Left lung (tissue), 10 donors: ENCODE results near the gene DOK5. TPM values are rescaled to one million over a fixed set of nuclear protein-coding genes. Genes with fewer than 3 reads are reported as not detected.

ENCODE experiments used
- ATAC-seq: fragments of 200-7000 bp; cut with Tn5 transposase; one replicate; pipeline ENCODE4 v1.9.1; 2020; ENCODE audit warnings: moderate library complexity
- DNase-seq, 4 donors: peaks; one replicate each; pipeline ENCODE4 v3.0.0-alpha.2; 2013 to 2020
- H3K27ac ChIP-seq, 2 donors: fragments of 200-600 bp; sonication (generic) in 1 of 2; one replicate each; pipeline versions ENCODE4 v1.5.0 to v1.8.0; 2020 to 2021
- H3K27me3 ChIP-seq, 2 donors: fragments of 200-600 bp; sonication (generic) in 1 of 2; one replicate each; pipeline versions ENCODE4 v1.5.0 to v1.8.0; 2020 to 2021
- H3K36me3 ChIP-seq, 2 donors: fragments of 200-600 bp; sonication (generic) in 1 of 2; one replicate each; pipeline versions ENCODE4 v1.5.0 to v1.8.0; 2020 to 2021
- H3K4me1 ChIP-seq, 2 donors: fragments of 200-600 bp; one replicate each; pipeline ENCODE4 v1.8.0; 2021
- H3K4me3 ChIP-seq, 2 donors: fragments of 200-600 bp; sonication (generic) in 1 of 2; one replicate each; pipeline versions ENCODE4 v1.5.0 to v1.8.0; 2020 to 2021; ENCODE audit warnings: mild to moderate bottlenecking in 1 of 2
- H3K9me3 ChIP-seq, 2 donors: fragments of 200-600 bp; sonication (generic) in 1 of 2; one replicate each; pipeline versions ENCODE4 v1.5.0 to v1.8.0; 2020 to 2021
- intact Hi-C, 2 donors: fragments of 100-400 bp; cut with DNase I; formaldehyde crosslinking; loops; one replicate each; pipeline versions ENCODE4 v1.11.2 to v1.14.2; 2022
- polyA plus RNA-seq, 6 donors: library from polyadenylated mRNA; unstranded; fragments of 120-200 nt; gene quantifications; one replicate each; pipeline ENCODE4 v1.2.1, GENCODE V29; 2013; ENCODE audit not compliant: insufficient read length in 6 of 6
- total RNA-seq, 2 donors: library from RNA; stranded (reverse); fragmentation: NEBNext Ultra II Directional; extraction: Animal tissue kit (Norgen Biotek cat#: 25700); gene quantifications; one replicate each; pipeline ENCODE4 v1.2.1, GENCODE V29; 2021
- TF ChIP-seq, protein P1 (sequence below), 2 donors: fragments of 200-600 bp; sonication (generic) in 1 of 2; IDR thresholded peaks; one replicate each; pipeline versions ENCODE4 v1.5.0 to v1.8.0; 2021; ENCODE audit warnings: antibody characterized with exemption in 2 of 2
- donor health status: DM: no; HTN: yes; CAD: no.
- donor health status: DM: no; HTN: no; CAD: no.

DOK5 gene
- total and polyA plus RNA-seq, 8 donors: 0.92 to 3.6 (median 2.4) TPM

DNA sequence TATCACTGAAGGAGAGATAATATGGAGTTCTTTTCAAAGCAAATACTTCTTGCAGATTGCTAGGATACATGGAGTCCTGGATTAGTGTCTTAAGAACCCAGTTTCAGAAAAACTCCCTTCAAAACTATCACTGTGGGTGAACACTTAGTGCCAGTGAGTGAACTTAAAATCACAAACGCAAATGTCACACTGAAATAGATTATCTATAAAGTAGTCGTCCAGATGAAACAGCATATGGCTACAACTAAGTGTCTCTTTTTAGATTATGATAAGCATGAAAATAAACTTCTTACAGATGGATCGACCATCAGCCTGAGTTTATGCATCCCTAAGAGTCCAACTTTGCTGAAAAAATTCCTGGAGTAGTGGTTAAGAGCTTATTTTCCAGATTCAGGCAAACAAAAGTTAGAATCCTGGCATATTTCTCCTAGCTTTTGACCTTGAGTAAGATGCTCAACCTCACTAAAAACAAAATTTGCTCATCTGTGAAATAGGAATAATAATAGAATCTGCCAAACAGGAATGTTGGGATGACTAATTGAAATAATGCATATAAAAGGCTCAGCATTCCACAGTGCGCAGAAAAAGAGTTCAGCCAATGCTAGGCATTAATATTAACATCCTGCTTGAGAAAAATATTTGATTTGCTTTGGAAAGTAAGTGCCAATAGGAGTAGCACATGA, 70.4 kb downstream of the DOK5 start:
- Histone ChIP-seq H3K27me3 (no peaks in the 10 kb centered on the region), H3K9me3 (peaks cover 0 to 4% of the 10 kb centered on the region in 2 donors), H3K36me3 (no peaks in the 10 kb centered on the region), H3K4me1 (no peaks in the 10 kb centered on the region), H3K4me3 (no peak overlapping the region), H3K27ac (no peak overlapping the region)
- intact Hi-C loops: no loop called here
- ATAC-seq: no peak
- no peak for DNase-seq
- TF ChIP-seq, protein P1, sequence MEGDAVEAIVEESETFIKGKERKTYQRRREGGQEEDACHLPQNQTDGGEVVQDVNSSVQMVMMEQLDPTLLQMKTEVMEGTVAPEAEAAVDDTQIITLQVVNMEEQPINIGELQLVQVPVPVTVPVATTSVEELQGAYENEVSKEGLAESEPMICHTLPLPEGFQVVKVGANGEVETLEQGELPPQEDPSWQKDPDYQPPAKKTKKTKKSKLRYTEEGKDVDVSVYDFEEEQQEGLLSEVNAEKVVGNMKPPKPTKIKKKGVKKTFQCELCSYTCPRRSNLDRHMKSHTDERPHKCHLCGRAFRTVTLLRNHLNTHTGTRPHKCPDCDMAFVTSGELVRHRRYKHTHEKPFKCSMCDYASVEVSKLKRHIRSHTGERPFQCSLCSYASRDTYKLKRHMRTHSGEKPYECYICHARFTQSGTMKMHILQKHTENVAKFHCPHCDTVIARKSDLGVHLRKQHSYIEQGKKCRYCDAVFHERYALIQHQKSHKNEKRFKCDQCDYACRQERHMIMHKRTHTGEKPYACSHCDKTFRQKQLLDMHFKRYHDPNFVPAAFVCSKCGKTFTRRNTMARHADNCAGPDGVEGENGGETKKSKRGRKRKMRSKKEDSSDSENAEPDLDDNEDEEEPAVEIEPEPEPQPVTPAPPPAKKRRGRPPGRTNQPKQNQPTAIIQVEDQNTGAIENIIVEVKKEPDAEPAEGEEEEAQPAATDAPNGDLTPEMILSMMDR (IDR thresholded peaks at IDR 0.05): no peak

DNA sequence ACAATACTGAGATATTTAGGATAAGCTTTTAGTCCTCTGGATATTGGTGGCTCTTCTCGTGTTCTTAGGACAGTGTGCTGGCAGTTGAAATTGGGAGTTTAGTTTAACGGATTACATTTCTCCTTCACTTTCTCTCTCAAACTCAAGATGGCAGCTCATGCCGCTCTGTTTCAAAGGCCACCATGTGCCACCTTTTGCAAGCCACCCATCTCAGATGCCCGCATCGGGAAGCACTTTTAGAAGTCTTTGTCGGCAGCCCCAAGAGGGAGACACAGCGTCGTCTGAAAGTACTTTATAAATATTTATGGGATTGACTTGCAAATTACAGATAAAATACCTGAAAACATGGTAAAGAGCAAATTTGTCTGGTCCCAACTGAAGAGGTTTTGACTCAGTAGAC, 73.5 kb downstream of the DOK5 start:
- Histone ChIP-seq H3K36me3 (no peaks in the 10 kb centered on the region), H3K4me3 (no peak overlapping the region), H3K27me3 (no peaks in the 10 kb centered on the region), H3K4me1 (no peaks in the 10 kb centered on the region), H3K9me3 (peaks cover 0 to 2% of the 10 kb centered on the region in 2 donors), H3K27ac (no peak overlapping the region)
- DNase-seq: no peak
- TF ChIP-seq, protein P1 (IDR thresholded peaks at IDR 0.05): no peak
- intact Hi-C loops: no loop called here
- ATAC-seq: no peak

DNA sequence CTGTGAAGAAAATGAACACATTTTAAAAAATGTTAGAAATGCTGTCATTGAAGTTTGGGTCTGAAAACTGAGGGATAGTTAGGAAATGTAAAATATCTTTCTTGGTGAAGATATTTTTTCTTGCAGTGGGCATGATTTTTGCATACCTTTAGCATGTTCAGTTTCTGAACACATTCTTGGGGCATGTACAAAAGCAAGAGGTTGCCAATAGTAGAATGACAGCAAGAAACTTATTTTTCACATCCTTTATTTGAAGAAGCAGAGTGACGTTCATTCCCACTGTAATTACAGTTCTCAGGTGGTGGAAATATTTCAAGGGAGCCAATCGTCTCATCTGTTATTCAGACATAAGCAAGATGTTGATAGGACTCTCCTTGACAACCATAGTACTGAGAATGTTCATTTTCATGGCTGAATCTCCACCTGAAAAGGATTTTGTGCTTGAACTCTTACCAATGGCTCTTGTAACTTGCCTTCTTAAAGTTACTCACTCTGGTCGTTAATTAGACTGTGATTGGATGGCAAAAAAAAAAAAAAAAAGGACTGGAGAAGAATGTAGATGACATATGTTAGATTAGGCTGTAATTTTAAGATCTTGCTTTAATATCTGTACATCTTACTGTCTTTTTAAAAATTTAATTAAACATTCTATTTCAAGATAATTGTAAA, 74.4 kb downstream of the DOK5 start:
- DNase-seq (no peak), ATAC-seq (no peak)
- H3K27ac ChIP-seq: no peak overlapping the region
- no peaks in the 10 kb centered on the region for H3K9me3 ChIP-seq
- no peaks in the 10 kb centered on the region for H3K36me3 ChIP-seq
- intact Hi-C loops: no loop called here
- H3K4me3 ChIP-seq: no peak overlapping the region
- H3K27me3 ChIP-seq: no peaks in the 10 kb centered on the region
- TF ChIP-seq, protein P1 (IDR thresholded peaks at IDR 0.05): no peak
- H3K4me1 ChIP-seq: no peaks in the 10 kb centered on the region

DNA sequence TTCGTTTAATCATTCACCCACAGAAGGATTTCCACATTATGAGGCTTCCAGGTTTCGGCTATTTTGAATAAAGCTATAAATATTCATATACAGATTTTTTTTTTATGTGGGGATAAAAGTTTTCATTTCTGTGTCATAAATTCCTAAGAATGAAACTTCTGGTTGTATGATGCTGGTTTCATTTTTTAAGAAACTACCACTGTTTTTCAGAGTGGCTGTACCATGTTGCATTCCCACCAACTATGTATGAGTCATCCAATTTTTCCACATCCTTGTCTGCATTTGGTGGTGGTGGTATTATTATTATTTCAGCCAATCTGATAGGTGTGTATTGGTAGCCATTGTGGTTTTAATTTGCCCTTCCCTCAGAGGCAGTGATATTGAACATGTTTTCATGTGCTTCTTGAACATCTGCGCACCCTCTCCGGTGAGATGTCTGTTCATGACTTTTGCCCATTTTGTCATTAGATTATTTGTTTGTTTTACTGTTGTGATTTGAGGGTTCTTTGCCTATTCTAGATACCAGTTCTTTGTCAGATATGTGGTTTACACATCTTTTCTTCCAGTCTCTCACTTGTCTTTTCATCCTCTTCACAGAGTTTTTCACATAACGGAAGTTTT, 75.5 kb downstream of the DOK5 start:
- intact Hi-C loops: no loop called here
- no peak overlapping the region for H3K27ac ChIP-seq
- no peak overlapping the region for H3K4me3 ChIP-seq
- TF ChIP-seq, protein P1 (IDR thresholded peaks at IDR 0.05): no peak
- H3K4me1 ChIP-seq: no peaks in the 10 kb centered on the region
- no peak for ATAC-seq
- no peak for DNase-seq
- H3K9me3 ChIP-seq: no peaks in the 10 kb centered on the region
- no peaks in the 10 kb centered on the region for H3K36me3 ChIP-seq
- no peaks in the 10 kb centered on the region for H3K27me3 ChIP-seq

DNA sequence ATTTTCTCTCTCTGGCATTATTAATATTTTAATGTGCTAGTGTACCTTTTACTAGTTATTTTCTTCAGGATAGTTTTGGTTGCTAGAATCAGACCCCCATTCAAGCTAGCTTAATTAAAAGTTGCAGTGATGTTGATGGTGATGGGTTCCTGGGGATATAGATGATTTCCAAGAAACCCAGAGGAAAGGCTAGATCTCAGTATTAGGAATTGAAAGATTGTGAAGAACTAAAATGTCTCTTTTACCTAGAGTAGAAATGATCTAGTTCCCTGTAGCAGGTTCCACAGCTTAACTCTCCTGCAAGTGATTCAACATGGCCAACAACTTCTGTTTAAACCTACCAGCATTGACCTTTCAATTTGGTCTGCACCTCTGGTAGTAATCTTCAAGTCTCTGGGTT, 78.6 kb downstream of the DOK5 start:
- no peaks in the 10 kb centered on the region for H3K4me1 ChIP-seq
- no peak overlapping the region for H3K4me3 ChIP-seq
- no peaks in the 10 kb centered on the region for H3K36me3 ChIP-seq
- ATAC-seq: no peak
- no peaks in the 10 kb centered on the region for H3K9me3 ChIP-seq
- H3K27ac ChIP-seq: no peak overlapping the region
- TF ChIP-seq, protein P1 (IDR thresholded peaks at IDR 0.05): no peak
- H3K27me3 ChIP-seq: no peaks in the 10 kb centered on the region
- intact Hi-C loops: no loop called here
- no peak for DNase-seq
